Trophoblast cell (in vitro differentiated cells and primary cell): ENCODE measurements around the gene SLC9C2.

Source experiments
- DNase-seq, 2 donors: peaks; one replicate each; pipeline ENCODE4 v3.0.0-alpha.2; 2016
- H2AFZ ChIP-seq: 2 replicates; pipeline ENCODE4 v1.6.1; 2013; ENCODE audit warnings: low read length, moderate library complexity, mild to moderate bottlenecking; ENCODE audit not compliant: insufficient read depth, poor library complexity
- H2AK5ac ChIP-seq: 2 replicates; pipeline ENCODE4 v1.6.1; 2013; ENCODE audit warnings: mild to moderate bottlenecking, low read length
- H2BK120ac ChIP-seq: 2 replicates; pipeline ENCODE4 v1.6.1; 2013; ENCODE audit warnings: low read length, mild to moderate bottlenecking, moderate library complexity; ENCODE audit not compliant: insufficient read depth, poor library complexity
- H2BK12ac ChIP-seq: 2 replicates; pipeline ENCODE4 v1.6.1; 2013; ENCODE audit warnings: mild to moderate bottlenecking, low read length, moderate library complexity
- H2BK5ac ChIP-seq: 2 replicates; pipeline ENCODE4 v1.6.1; 2013; ENCODE audit warnings: low read length, low read depth, moderate library complexity, mild to moderate bottlenecking; ENCODE audit not compliant: poor library complexity
- H3K14ac ChIP-seq: 2 replicates; pipeline ENCODE4 v1.6.1; 2013; ENCODE audit warnings: mild to moderate bottlenecking, low read length
- H3K18ac ChIP-seq: 2 replicates; pipeline ENCODE4 v1.6.1; 2013; ENCODE audit warnings: mild to moderate bottlenecking, low read length
- H3K23ac ChIP-seq: 2 replicates; pipeline ENCODE4 v1.6.1; 2013; ENCODE audit warnings: low read length
- H3K27ac ChIP-seq: 2 replicates; pipeline ENCODE4 v1.5.1; 2013; ENCODE audit warnings: low read depth, mild to moderate bottlenecking, inconsistent platforms, low read length, moderate library complexity
- H3K27me3 ChIP-seq: 2 replicates; pipeline ENCODE4 v1.6.1; 2013; ENCODE audit warnings: inconsistent platforms, mild to moderate bottlenecking, low read length, moderate library complexity; ENCODE audit not compliant: insufficient read depth
- H3K36me3 ChIP-seq, 2 experiments: 1 replicate in 1 of 2; 2 replicates in 1 of 2; pipeline ENCODE4 v1.6.1; 2013; ENCODE audit warnings: low read length in 2 of 2, mild to moderate bottlenecking in 2 of 2, moderate library complexity in 1 of 2; ENCODE audit not compliant: insufficient read depth in 2 of 2, control insufficient read depth in 1 of 2
- H3K4ac ChIP-seq: 2 replicates; pipeline ENCODE4 v1.6.1; 2013; ENCODE audit warnings: low read depth, mild to moderate bottlenecking, low read length, moderate library complexity
- H3K4me1 ChIP-seq, 2 experiments: 1 replicate in 1 of 2; 2 replicates in 1 of 2; pipeline ENCODE4 v1.6.1; 2013; ENCODE audit warnings: low read length in 2 of 2, mild to moderate bottlenecking in 2 of 2, moderate library complexity in 1 of 2; ENCODE audit not compliant: insufficient read depth in 2 of 2, control insufficient read depth in 1 of 2
- H3K4me2 ChIP-seq: 2 replicates; pipeline ENCODE4 v1.6.1; 2013; ENCODE audit warnings: inconsistent platforms, mild to moderate bottlenecking, low read length, moderate library complexity
- H3K4me3 ChIP-seq: 2 replicates; pipeline ENCODE4 v1.5.1; 2013; ENCODE audit warnings: mild to moderate bottlenecking, low read depth, low read length, inconsistent platforms
- H3K79me1 ChIP-seq: one replicate; pipeline ENCODE4 v1.6.1; 2013; ENCODE audit warnings: low read length
- H3K79me2 ChIP-seq: 2 replicates; pipeline ENCODE4 v1.6.1; 2013; ENCODE audit warnings: low read length, mild to moderate bottlenecking; ENCODE audit not compliant: control insufficient read depth, insufficient read depth, poor library complexity
- H3K9ac ChIP-seq: 2 replicates; pipeline ENCODE4 v1.6.1; 2013; ENCODE audit warnings: mild to moderate bottlenecking, low read length
- H3K9me3 ChIP-seq: 2 replicates; pipeline ENCODE4 v1.6.1; 2013; ENCODE audit warnings: low read depth, mild to moderate bottlenecking, control low read depth, inconsistent platforms, low read length; ENCODE audit not compliant: insufficient read depth
- H4K12ac ChIP-seq: 2 replicates; pipeline ENCODE4 v1.6.1; 2013; ENCODE audit warnings: low read depth, mild to moderate bottlenecking, low read length, moderate library complexity
- H4K8ac ChIP-seq: 2 replicates; pipeline ENCODE4 v1.6.1; 2013; ENCODE audit warnings: low read depth, mild to moderate bottlenecking, low read length, moderate library complexity
- H4K91ac ChIP-seq: one replicate; pipeline ENCODE4 v1.6.1; 2013; ENCODE audit warnings: low read depth, mild to moderate bottlenecking, low read length, moderate library complexity
- WGBS: extraction: QIAGEN DNeasy Blood & Tissue Kit; methylation state at CpG from one replicate; pipeline ENCODE4 v1.1.7; 2013; ENCODE audit warnings: missing lambda C conversion rate; ENCODE audit not compliant: insufficient read length, insufficient coverage; ENCODE audit errors: extremely low coverage; 5-methylcytosine and 5-hydroxymethylcytosine counted together

The SLC9C2 gene

DNA sequence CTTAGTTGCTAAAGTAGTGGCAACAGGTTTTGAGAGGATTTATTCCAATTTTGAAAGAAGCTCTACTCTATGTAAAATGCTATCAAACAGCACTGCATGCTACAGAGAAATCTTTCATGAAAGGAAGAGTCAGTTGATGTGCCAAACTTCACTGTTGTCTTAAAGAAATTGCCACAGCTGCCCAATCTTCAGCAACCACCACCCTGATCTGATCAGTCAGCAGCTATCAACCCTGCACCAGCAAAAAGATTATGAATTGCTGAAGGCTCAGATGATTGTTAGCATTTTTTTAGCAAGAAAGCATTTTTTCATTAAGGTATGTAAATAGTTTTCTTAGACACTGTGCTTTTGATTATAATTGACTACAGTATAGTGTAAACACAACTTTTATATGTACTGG lies 49.6 kb downstream of the SLC9C2 start:
- Histone ChIP-seq H3K27me3 (no peaks in the 10 kb centered on the region), H3K4me3 (no peak overlapping the region), H2AK5ac (no peak overlapping the region), H4K8ac (no peak overlapping the region), H3K79me1 (no peaks in the 10 kb centered on the region), H3K9ac (no peak overlapping the region), H3K4me1 (no peaks in the 10 kb centered on the region), H2BK5ac (no peak overlapping the region), H2AFZ (no peak overlapping the region), H3K14ac (no peak overlapping the region), H3K9me3 (no peaks in the 10 kb centered on the region), H3K36me3 (no peaks in the 10 kb centered on the region), H3K4me2 (no peak overlapping the region), H3K4ac (no peak overlapping the region), H3K18ac (no peak overlapping the region), H4K12ac (no peak overlapping the region), H3K23ac (no peak overlapping the region), H2BK120ac (no peak overlapping the region), H3K27ac (no peak overlapping the region), H4K91ac (no peak overlapping the region), H2BK12ac (no peak overlapping the region), H3K79me2 (no peaks in the 10 kb centered on the region)
- DNase-seq: peak in 1 of 2 donors; percentile 25

DNA sequence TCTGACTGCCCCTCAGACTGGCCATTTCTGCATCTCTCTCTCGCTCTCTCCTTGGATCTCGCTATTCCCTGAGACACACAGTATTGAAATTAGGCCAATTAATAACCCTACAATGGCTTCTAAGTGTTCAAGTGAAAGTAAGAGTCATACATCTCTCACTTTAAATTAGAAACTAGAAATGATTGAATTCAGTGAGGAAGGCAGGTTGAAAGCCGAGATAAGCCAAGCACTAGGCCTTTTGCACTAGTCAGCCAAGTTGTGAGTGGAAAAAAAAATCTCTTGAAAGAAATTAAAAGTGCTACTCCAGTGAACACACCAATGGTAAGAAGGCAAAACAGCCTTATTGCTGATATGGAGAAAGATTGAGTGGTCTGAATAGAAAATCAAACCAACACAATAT lies 51.2 kb downstream of the SLC9C2 start:
- Histone ChIP-seq H3K36me3 (no peaks in the 10 kb centered on the region), H3K4ac (no peak overlapping the region), H3K9ac (no peak overlapping the region), H3K4me3 (no peak overlapping the region), H2AK5ac (no peak overlapping the region), H3K27me3 (no peaks in the 10 kb centered on the region), H3K27ac (no peak overlapping the region), H3K23ac (no peak overlapping the region), H2AFZ (no peak overlapping the region), H3K79me2 (no peaks in the 10 kb centered on the region), H2BK12ac (no peak overlapping the region), H3K9me3 (no peaks in the 10 kb centered on the region), H4K8ac (no peak overlapping the region), H3K4me2 (no peak overlapping the region), H4K12ac (no peak overlapping the region), H3K79me1 (no peaks in the 10 kb centered on the region), H2BK5ac (no peak overlapping the region), H2BK120ac (no peak overlapping the region), H4K91ac (no peak overlapping the region), H3K14ac (no peak overlapping the region), H3K18ac (no peak overlapping the region), H3K4me1 (no peaks in the 10 kb centered on the region)
- no CpG with 5 or more reads among the region's 3 CpGs for WGBS
- DNase-seq: no peak

DNA sequence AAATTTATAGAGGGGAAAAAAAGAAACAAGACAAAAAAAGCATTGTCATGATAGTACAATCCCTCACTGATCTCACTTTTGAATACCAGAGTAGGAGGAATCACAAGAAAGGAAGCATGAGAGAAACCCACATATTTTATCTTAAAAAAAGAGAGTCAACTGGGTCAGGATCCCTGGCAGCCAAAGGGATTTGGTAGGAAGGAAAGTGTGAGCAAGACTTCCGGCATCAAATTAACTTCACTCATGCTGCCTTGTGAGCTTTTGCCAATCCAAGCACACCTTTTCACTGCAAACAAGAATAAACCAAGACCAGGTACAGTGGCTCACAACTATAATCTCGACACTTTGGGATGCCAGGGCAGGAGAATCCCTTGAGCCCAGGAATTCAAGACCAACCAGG lies 53.1 kb downstream of the SLC9C2 start:
- H3K9me3 ChIP-seq: no peaks in the 10 kb centered on the region
- H3K79me1 ChIP-seq: no peaks in the 10 kb centered on the region
- H3K9ac ChIP-seq: no peak overlapping the region
- DNase-seq: no peak
- H3K14ac ChIP-seq: no peak overlapping the region
- H3K27ac ChIP-seq: no peak overlapping the region
- H2BK12ac ChIP-seq: no peak overlapping the region
- no peak overlapping the region for H4K8ac ChIP-seq
- no peak overlapping the region for H3K4me2 ChIP-seq
- no peak overlapping the region for H4K91ac ChIP-seq
- no peak overlapping the region for H2BK120ac ChIP-seq
- WGBS: no CpG with 5 or more reads among the region's 2 CpGs
- no peak overlapping the region for H3K18ac ChIP-seq
- H3K36me3 ChIP-seq: no peaks in the 10 kb centered on the region
- H2AK5ac ChIP-seq: no peak overlapping the region
- no peaks in the 10 kb centered on the region for H3K79me2 ChIP-seq
- no peak overlapping the region for H4K12ac ChIP-seq
- no peak overlapping the region for H2AFZ ChIP-seq
- no peaks in the 10 kb centered on the region for H3K27me3 ChIP-seq
- H3K4me3 ChIP-seq: no peak overlapping the region
- no peak overlapping the region for H2BK5ac ChIP-seq
- H3K4ac ChIP-seq: no peak overlapping the region
- no peaks in the 10 kb centered on the region for H3K4me1 ChIP-seq
- H3K23ac ChIP-seq: no peak overlapping the region

DNA sequence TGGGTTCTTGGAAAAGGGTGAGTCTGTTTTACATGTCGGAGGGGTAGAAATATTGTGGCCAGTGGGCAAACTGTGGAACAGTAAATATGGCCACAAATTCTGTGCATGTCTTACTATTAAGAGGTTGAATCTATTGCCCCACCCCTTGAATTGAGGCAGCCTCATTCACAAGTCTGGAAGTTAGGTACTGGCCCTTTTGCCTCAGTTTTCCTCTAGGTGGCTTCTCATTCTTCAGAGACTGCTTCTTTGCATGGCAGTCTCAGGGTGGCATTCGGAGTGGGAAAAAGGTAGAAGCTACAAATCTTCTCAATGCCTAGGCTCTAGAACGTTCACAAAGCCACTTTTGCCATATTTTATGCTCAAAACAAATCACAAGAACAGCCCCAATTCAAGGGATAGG lies 57.2 kb downstream of the SLC9C2 start:
- no peak overlapping the region for H3K23ac ChIP-seq
- H4K12ac ChIP-seq: no peak overlapping the region
- H3K4me2 ChIP-seq: no peak overlapping the region
- H3K9ac ChIP-seq: no peak overlapping the region
- WGBS: no CpG with 5 or more reads among the region's 3 CpGs
- no peak overlapping the region for H3K4ac ChIP-seq
- H3K27ac ChIP-seq: no peak overlapping the region
- H3K9me3 ChIP-seq: no peaks in the 10 kb centered on the region
- H2BK5ac ChIP-seq: no peak overlapping the region
- no peak overlapping the region for H2BK12ac ChIP-seq
- no peak overlapping the region for H2BK120ac ChIP-seq
- no peaks in the 10 kb centered on the region for H3K36me3 ChIP-seq
- H3K18ac ChIP-seq: no peak overlapping the region
- H3K79me1 ChIP-seq: no peaks in the 10 kb centered on the region
- no peaks in the 10 kb centered on the region for H3K27me3 ChIP-seq
- H3K14ac ChIP-seq: no peak overlapping the region
- no peaks in the 10 kb centered on the region for H3K79me2 ChIP-seq
- DNase-seq: no peak
- H4K91ac ChIP-seq: no peak overlapping the region
- H3K4me3 ChIP-seq: no peak overlapping the region
- H2AFZ ChIP-seq: no peak overlapping the region
- H3K4me1 ChIP-seq: no peaks in the 10 kb centered on the region
- H2AK5ac ChIP-seq: no peak overlapping the region
- no peak overlapping the region for H4K8ac ChIP-seq

DNA sequence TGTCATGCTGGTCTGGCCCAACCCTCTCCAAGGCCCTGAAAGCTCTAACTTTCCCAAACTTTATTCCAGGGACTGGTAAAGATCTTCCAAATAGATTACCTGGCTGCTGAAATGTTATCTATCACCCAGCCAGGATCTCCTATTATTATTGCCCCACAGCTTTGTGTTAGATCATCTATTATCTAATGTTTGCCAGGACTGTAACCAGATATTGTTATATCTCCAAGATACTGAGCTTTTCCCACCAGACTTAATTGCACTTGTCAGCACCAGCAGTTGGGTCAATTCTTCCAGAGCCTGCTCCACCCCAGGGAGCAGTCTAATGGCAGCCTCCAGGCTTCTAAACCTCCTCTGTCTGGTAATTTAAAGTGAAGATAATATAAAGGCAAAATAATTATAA lies 66.6 kb downstream of the SLC9C2 start:
- Histone ChIP-seq H3K14ac (no peak overlapping the region), H3K18ac (no peak overlapping the region), H3K27me3 (no peaks in the 10 kb centered on the region), H2AK5ac (no peak overlapping the region), H2BK5ac (no peak overlapping the region), H3K36me3 (no peaks in the 10 kb centered on the region), H3K23ac (no peak overlapping the region), H4K91ac (no peak overlapping the region), H4K12ac (no peak overlapping the region), H2AFZ (no peak overlapping the region), H3K27ac (no peak overlapping the region), H3K9me3 (no peaks in the 10 kb centered on the region), H4K8ac (no peak overlapping the region), H3K4me2 (no peak overlapping the region), H3K4me3 (no peak overlapping the region), H3K79me2 (no peaks in the 10 kb centered on the region), H3K9ac (no peak overlapping the region), H2BK12ac (no peak overlapping the region), H3K4ac (no peak overlapping the region), H3K4me1 (no peaks in the 10 kb centered on the region), H3K79me1 (no peaks in the 10 kb centered on the region), H2BK120ac (no peak overlapping the region)
- no peak for DNase-seq
